Stimulated activated CD4-positive, alpha-beta T cell treated with anti-CD3 and anti-CD28 coated beads, Interleukin-12 subunit alpha, Interleukin-12 subunit beta, amount 100 ng/mL, for 24 hours (primary cell): ENCODE data around the gene SRRM4.

Experiments
- DNase-seq, 2 experiments: peaks; one replicate each; pipeline ENCODE4 v3.0.0-alpha.2; 2020; ENCODE audit warnings: low read depth in 2 of 2

The SRRM4 gene

DNA sequence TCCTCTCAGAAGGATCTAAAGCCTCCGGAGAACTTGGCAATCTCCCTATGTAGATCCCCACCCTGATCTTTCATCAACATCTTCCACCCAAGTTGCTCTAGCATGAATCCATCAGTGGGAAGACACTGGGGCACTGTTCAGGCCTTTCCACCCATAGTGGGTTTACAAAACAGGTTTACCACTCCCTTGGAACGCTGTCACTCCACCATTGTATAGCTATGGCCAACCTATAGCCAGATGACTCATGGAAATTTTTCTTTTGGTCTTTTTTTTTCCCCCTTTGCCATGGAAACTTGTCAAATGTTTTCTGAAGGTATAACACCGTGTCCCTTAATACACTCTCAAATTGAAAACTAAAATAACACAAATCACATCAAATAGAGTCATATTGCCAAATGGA is 186.6 kb downstream of the SRRM4 start:
- DNase-seq: no peak

DNA sequence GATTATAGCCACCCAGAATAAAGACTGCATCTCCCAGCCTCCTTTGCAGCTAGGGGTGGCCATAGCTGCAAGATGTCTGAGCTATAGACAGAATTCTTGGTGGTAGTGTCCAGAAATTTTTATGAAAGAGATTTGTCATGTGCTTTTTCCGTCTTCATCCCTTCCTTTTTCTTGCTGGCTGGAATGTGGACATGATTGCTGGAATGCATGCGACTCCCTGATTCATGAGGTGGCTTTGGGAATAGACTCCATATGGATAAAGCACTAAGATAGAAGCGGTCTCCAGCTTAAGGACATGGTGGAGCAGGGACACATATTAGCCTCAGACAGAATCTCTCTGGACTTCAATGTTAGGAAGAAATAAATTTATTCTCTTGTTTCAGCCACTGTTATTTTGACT is 187.4 kb downstream of the SRRM4 start:
- DNase-seq: no peak

DNA sequence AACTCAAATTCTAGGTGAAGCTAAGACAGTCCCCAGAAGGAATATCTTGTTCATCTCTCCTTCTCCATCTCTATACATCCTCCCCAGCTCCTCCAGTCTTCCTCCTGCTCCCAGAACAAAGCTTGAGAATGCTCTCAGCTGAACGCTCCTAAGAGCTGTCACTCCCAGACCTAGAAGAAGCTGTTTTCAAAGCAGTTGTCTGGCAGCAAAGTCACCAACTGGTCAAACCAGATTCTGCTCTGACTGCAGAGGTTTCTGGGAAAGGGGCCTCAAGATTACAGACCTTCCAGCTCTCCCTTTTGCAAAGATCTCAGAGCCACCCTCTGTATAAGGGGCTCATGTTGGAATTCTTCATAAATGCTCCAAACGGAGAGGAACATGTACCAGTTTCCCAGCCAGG is 187.8 kb downstream of the SRRM4 start:
- DNase-seq: no peak

DNA sequence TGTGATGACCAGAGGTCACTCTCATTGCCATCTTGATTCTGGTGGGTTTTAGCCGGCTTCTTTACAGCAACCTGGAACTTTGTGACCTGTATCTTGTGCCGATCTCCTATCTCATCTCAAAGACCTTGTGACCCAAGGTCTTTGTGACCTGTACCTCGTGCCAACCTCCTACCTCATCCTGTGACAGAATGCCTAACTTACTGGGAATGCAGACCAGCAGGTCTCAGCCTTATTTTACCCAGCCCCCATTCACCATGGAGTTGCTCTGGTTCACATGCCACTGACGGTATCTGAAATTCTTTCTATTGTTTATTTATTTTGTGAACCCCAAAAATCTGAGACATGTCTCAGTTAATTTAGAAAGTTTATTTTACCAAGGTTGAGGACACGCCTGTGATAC is 189.9 kb downstream of the SRRM4 start:
- no peak for DNase-seq

- DNase-seq: no peak
Observed at GRCh38 chr12:119171691-119172425, 190.5 kb downstream of the SRRM4 start.

- DNase-seq: no peak
Observed at GRCh38 chr12:119175081-119175480, 193.7 kb downstream of the SRRM4 start.

DNA sequence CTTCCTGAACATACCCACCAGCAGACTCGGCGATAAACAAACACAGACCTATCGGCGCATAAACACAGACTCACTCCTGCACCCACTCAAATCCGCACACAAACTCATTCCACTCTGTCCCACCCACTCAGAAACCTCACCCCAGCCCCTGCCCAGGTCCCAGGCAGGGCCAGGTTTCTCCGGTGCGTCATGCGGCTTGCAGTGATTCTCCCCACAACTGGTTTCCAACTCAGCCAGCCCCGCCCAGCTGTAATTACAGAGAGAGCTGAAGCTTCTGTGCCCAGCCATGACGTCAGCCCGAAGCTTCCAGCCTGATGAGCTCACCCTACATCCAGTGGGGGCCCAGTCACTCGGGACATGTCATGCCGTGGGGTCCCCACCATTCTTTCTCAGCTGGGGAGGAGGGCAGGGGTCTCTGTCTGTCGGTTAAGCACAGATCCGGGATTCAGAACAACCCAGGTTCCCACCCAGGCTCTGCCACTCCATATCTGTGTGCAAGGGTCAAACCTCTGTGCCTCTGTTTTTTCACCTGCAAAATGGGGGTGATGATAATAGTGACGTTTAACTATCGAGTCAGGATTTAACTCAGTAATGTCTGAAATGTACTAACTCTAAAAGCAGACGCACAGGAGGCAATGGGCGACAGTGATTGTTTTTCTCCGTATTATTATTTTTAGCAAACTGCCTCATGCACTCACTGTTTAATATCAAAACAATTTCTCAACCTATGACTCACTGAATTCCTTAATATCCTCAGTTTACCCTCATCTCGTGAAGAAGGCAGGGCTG is 195.1 kb downstream of the SRRM4 start:
- DNase-seq: no peak

GRCh38 chr12:119177056-119177325 is 195.7 kb downstream of the SRRM4 start:
- no peak for DNase-seq

GRCh38 chr12:119177724-119178380 is 196.5 kb downstream of the SRRM4 start:
- no peak for DNase-seq

- DNase-seq: no peak
Observed at GRCh38 chr12:119178544-119179334, 197.4 kb downstream of the SRRM4 start, which contains the start of gene HSPB8. HSPB8 (plus strand) TSS chr12:119178931; CDS start chr12:119179313, 382 bp downstream.

DNA sequence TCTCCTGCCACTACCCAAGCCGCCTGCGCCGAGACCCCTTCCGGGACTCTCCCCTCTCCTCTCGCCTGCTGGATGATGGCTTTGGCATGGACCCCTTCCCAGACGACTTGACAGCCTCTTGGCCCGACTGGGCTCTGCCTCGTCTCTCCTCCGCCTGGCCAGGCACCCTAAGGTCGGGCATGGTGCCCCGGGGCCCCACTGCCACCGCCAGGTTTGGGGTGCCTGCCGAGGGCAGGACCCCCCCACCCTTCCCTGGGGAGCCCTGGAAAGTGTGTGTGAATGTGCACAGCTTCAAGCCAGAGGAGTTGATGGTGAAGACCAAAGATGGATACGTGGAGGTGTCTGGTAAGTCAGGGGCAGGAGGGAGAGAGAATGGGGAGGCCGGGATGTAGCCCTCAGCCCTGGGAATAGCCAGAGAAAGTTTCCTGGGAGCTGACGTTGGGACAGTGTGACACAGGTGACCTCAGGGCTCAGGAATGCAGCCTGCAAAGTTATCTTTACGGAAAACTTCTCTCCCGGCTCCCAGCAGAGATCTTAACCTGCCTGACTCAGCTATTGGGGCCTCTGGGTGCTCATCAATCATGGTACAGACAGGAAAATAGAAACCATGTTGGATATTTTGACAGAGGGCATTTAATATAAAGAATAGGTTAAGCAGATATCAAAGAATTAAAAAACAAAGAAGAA is 198.1 kb downstream of the SRRM4 start:
- no peak for DNase-seq

GRCh38 chr12:119180380-119181040 is 199.2 kb downstream of the SRRM4 start:
- no peak for DNase-seq

- DNase-seq: no peak
Observed at GRCh38 chr12:119181202-119181601, 199.9 kb downstream of the SRRM4 start.

DNA sequence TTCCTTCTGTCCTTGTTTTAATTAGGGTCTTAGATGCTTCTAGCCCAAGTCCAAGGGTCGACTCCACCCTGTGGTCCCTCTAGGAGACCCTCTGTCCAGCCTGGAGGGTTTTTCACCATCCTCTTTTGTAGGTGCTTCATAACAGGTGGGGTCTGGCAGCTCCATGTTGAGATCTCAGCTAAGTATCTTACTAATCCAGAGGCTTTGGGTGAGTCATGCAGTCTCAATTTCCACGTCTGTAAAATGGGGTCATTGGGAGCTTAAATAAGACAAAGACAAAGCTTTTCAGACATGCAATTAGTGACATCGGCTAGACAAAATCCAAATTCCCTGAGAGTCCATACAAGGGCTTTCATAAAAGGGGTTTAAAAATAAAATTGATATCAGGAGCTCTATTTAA is 200.6 kb downstream of the SRRM4 start:
- DNase-seq: no peak

- DNase-seq: no peak
Observed at GRCh38 chr12:119182701-119183493, 201.6 kb downstream of the SRRM4 start.

DNA sequence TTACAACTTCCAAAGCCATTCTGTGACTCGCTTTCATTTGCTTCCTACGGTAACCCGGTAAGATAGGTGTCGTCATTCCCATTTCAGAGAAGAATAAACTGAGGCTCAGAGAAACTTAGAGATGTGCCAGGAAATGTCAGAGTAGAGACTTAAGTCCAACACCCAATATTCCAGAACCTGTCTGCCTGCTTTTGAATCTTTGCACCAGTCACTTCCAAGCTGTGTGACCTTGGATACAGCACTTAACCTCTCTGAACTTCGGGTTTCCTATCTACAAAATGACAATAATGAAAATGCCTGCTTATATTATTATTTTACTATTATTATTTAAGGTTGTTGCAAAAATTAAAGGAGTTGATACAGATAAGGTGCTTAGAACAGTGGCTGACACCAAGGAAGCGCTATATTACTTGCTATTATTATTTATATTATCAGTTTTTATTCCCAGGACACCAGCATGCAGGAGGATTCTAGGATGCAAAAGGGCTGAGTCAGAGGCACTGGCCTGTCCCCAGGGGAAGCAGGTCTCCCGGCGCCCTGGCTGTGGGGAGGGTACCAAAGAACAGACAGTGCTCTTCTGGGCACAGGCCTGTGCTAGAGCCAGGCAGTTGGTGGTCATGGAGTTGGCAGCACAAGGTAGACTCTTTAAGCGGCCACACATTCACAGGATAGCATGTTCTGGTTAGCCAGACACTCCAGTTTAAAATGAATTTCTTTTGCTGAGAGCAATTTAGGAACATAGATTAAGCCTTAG is 202.8 kb downstream of the SRRM4 start:
- DNase-seq: no peak

DNA sequence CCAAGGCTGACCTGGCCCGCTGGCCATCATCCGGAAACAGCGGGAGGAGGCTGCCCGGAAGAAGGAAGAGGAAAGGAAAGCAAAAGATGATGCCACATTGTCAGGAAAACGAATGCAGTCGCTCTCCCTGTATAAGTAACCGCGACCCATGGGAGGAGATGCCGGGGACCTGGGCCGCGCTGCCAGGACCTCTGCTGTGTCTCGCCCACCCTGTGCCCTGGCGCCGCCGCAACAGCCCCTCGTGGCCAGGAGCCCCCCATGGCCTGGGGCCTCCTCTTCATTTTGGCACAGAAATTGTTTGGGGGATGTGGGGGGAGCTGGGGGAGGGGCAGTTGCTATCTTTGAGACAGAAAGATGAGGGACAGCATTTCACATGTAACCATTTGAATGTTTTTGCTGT is 213.9 kb downstream of the SRRM4 start:
- no peak for DNase-seq

DNA sequence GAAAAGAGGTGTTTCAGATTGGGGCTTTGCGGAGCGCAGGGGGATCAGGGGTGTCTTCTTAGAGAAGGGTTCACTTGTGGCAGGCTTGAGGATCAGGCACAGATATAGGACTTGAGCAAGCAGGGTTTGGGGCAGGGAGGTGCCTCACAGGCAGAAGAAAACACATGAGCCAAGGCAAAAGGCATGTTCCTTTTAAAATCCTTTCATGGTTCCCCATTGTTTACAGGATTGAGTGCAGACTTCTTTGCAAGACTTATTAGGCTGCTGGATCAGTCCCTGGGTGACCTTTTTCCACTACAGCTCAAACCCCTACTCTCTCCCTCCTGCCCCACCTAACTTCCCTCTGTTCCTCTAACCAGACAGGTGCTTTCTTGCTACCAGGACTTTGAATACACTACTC is 217.1 kb downstream of the SRRM4 start:
- DNase-seq: no peak

- no peak for DNase-seq
Observed at GRCh38 chr12:119200601-119201000, 219.3 kb downstream of the SRRM4 start.
